HG03280 (cell line): Measurements from ENCODE around the gene IER3IP1.
"Not testable (repeated sequence)": the region's sequence is repeated elsewhere in the genome, so short reads cannot be mapped to it uniquely, and the experiment has no call there.

ENCODE experiments used
- ATAC-seq: cut with Tn5 transposase; IDR thresholded peaks from one replicate; pipeline ENCODE4 v1.9.1; 2021; ENCODE audit warnings: mild to moderate bottlenecking, moderate library complexity; ENCODE audit not compliant: unreplicated experiment

IER3IP1 gene

GRCh38 chr18:47175898-47176575, at the start of gene IER3IP1:
Gene IER3IP1 (minus strand): TSS chr18:47176364. CDS start chr18:47176277, 87 bp downstream.
- ATAC-seq = peak; percentile 94

GRCh38 chr18:47215554-47216138, 39.5 kb upstream of the IER3IP1 start:
- ATAC-seq = no peak

GRCh38 chr18:47209171-47209570, 33.0 kb upstream of the IER3IP1 start:
- no peak for ATAC-seq

- no peak for ATAC-seq
Measured at GRCh38 chr18:47206945-47207637, 30.9 kb upstream of the IER3IP1 start.

- ATAC-seq = no peak
Measured at GRCh38 chr18:47204908-47205522, 28.9 kb upstream of the IER3IP1 start.

- ATAC-seq = no peak
Measured at GRCh38 chr18:47203626-47204464, 27.7 kb upstream of the IER3IP1 start.

GRCh38 chr18:47195961-47196360, 19.8 kb upstream of the IER3IP1 start:
- not testable (repeated sequence) for ATAC-seq

- ATAC-seq = no peak
Measured at GRCh38 chr18:47191961-47192360, 15.8 kb upstream of the IER3IP1 start.

GRCh38 chr18:47187721-47188120, 11.6 kb upstream of the IER3IP1 start:
- no peak for ATAC-seq

GRCh38 chr18:47184419-47185050, 8.4 kb upstream of the IER3IP1 start:
- ATAC-seq = no peak

GRCh38 chr18:47182156-47182555, 6.0 kb upstream of the IER3IP1 start:
- ATAC-seq = not testable (repeated sequence)

- ATAC-seq = no peak
Measured at GRCh38 chr18:47180765-47181164, 4.6 kb upstream of the IER3IP1 start.

GRCh38 chr18:47179520-47179919, 3.4 kb upstream of the IER3IP1 start:
- ATAC-seq = no peak

GRCh38 chr18:47175283-47175897, 774 bp downstream of the IER3IP1 start:
- no peak for ATAC-seq

- no peak for ATAC-seq
Measured at GRCh38 chr18:47174545-47175116, 1.5 kb downstream of the IER3IP1 start.

- ATAC-seq = no peak
Measured at GRCh38 chr18:47172476-47172875, 3.7 kb downstream of the IER3IP1 start.

GRCh38 chr18:47168913-47169312, 7.3 kb downstream of the IER3IP1 start:
- no peak for ATAC-seq

- ATAC-seq = no peak
Measured at GRCh38 chr18:47168509-47168908, 7.7 kb downstream of the IER3IP1 start.

- no peak for ATAC-seq
Measured at GRCh38 chr18:47166294-47166693, 9.9 kb downstream of the IER3IP1 start.
